CD4-positive, alpha-beta T cell (primary cell): ENCODE results near the gene SRC. TPM values are rescaled to one million over a fixed set of nuclear protein-coding genes. Genes with fewer than 3 reads are reported as not detected.

Source experiments
- ATAC-seq: fragments of 200-7000 bp; cut with Tn5 transposase; one replicate; pipeline ENCODE4 v1.10.0; 2022; ENCODE audit warnings: mild to moderate bottlenecking; ENCODE audit not compliant: poor library complexity
- CTCF ChIA-PET: fragments of 350-600 bp; sonication (Branson Sonifier 250); formaldehyde crosslinking; loops from one replicate; lab custom pipeline; 2021; ENCODE audit warnings: antibody characterized with exemption, inconsistent platforms; lab: Charles Lee
- POLR2A ChIA-PET: fragments of 350-600 bp; sonication (Branson Sonifier 250); formaldehyde crosslinking; loops from one replicate; lab custom pipeline; 2021; ENCODE audit warnings: antibody characterized with exemption, inconsistent platforms; lab: Charles Lee
- DNase-seq, 14 experiments: peaks; one replicate each; pipeline ENCODE4 v3.0.0-alpha.2; 2013 to 2020; ENCODE audit warnings: mixed read lengths in 2 of 14
- H3K27ac ChIP-seq, 2 donors: one replicate each; pipeline versions ENCODE4 v1.5.1 to v1.7.0; 2013; ENCODE audit warnings: low read length in 2 of 2, low read depth in 1 of 2, mild to moderate bottlenecking in 1 of 2
- H3K27me3 ChIP-seq, 2 experiments: 1 replicate in 1 of 2; 2 replicates in 1 of 2; pipeline versions ENCODE4 v1.6.1 to v1.7.0; 2013; ENCODE audit warnings: low read length in 2 of 2, control low read depth in 1 of 2, mild to moderate bottlenecking in 1 of 2, moderate library complexity in 1 of 2; ENCODE audit not compliant: insufficient read depth in 2 of 2, control insufficient read depth in 1 of 2
- H3K36me3 ChIP-seq: one replicate; pipeline ENCODE4 v1.6.1; 2013; ENCODE audit warnings: low read length, control low read depth; ENCODE audit not compliant: insufficient read depth
- H3K4me1 ChIP-seq: one replicate; pipeline ENCODE4 v1.6.1; 2013; ENCODE audit warnings: low read length, control low read depth; ENCODE audit not compliant: insufficient read depth
- H3K4me3 ChIP-seq: one replicate; pipeline ENCODE4 v1.5.1; 2013; ENCODE audit warnings: mild to moderate bottlenecking, low read length, moderate library complexity
- H3K9me3 ChIP-seq, 2 experiments: 1 replicate in 1 of 2; 2 replicates in 1 of 2; pipeline versions ENCODE4 v1.6.1 to v1.7.0; 2013; ENCODE audit warnings: low read length in 2 of 2, mild to moderate bottlenecking in 2 of 2, control low read depth in 1 of 2, moderate library complexity in 1 of 2; ENCODE audit not compliant: control insufficient read depth in 1 of 2, insufficient read depth in 1 of 2
- H3K27ac Mint-ChIP-seq: one replicate; pipeline ENCODE4 v1.8.0; 2020; ENCODE audit warnings: mixed read lengths
- H3K27me3 Mint-ChIP-seq: one replicate; pipeline ENCODE4 v1.8.0; 2021; ENCODE audit warnings: mixed read lengths
- H3K36me3 Mint-ChIP-seq: one replicate; pipeline ENCODE4 v1.8.0; 2021; ENCODE audit warnings: low read depth, mixed read lengths
- H3K4me1 Mint-ChIP-seq: one replicate; pipeline ENCODE4 v1.8.0; 2021; ENCODE audit warnings: low read depth, mixed read lengths
- H3K4me3 Mint-ChIP-seq: one replicate; pipeline ENCODE4 v1.8.0; 2020; ENCODE audit warnings: mild to moderate bottlenecking, mixed read lengths
- H3K9me3 Mint-ChIP-seq: one replicate; pipeline ENCODE4 v1.8.0; 2020; ENCODE audit warnings: mixed read lengths
- intact Hi-C, 2 experiments: fragments of 100-400 bp; cut with DNase I in 1 of 2; cut with micrococcal nuclease in 1 of 2; formaldehyde crosslinking; loops; one replicate each; pipeline versions ENCODE4 v1.15.1 to v1.9.0; 2023 to 2025; cut with DNase I, micrococcal nuclease
- total RNA-seq, 174 experiments: library from RNA in 2 of 174; stranded (reverse) in 2 of 174; gene quantifications; one replicate each; pipeline ENCODE4 v1.2.3 and lab custom pipeline; 2021 to 2026
- TF ChIP-seq, protein P1 (sequence below): fragments of 200-600 bp; IDR thresholded peaks from one replicate; pipeline ENCODE4 v1.8.0; 2022; ENCODE audit warnings: antibody characterized with exemption, mild to moderate bottlenecking

SRC gene
- total RNA-seq, 2 experiments from 2014 or later = 2.5 to 3.1 TPM

DNA sequence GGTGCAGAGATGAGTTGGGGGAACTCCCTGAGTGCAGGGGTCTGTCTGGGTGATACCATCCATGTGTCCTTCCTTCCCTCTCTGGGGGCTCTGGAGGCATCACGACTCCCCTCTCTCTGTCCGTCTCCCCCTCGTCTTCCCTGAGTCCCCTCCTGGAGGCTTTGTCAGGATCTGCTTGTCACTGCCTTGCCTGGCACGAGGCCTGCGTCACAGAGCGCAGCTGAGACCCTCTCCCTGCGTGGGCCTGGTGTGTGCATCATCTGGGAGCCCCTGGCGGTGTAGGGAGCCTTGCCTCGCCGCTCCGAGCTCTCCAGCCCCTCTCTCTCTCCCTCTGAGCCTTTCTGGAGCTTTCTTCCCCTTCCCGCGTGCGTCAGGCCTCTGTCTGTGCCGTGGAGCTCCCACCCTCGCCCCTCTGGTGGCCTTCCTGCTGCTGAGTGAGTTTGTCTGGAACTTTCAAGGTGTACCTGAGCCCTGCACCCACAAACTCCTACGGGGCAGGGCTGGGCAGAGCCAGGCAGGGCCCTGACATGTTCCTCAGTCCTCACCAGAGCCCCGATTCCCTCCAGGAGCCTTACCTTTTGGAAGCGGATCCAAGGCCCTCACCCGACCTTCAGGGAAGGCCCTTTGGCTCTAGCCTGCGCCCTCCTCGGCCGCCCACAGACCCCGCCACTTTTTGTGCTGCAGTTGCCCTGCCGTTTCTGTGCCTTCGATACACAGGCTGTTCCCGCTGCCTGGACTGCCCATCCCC, 70.3 kb downstream of the SRC start:
- ChIA-PET CTCF (no interaction called here), POLR2A (no interaction called here)
- intact Hi-C loops = no loop called here
- Histone ChIP-seq H3K27ac (no peak overlapping the region), H3K4me1 (peaks cover 18% of the 10 kb centered on the region), H3K27me3 (no peaks in the 10 kb centered on the region), H3K36me3 (no peaks in the 10 kb centered on the region), H3K9me3 (peaks cover 0 to 5% of the 10 kb centered on the region in 2 experiments), H3K4me3 (no peak overlapping the region)
- DNase-seq (no peak), ATAC-seq (no peak)
- Mint-ChIP-seq H3K4me3 (no peak overlapping the region), H3K9me3 (no peaks in the 10 kb centered on the region), H3K27me3 (peaks cover 11% of the 10 kb centered on the region), H3K27ac (no peak overlapping the region), H3K36me3 (no peaks in the 10 kb centered on the region), H3K4me1 (peaks cover 5% of the 10 kb centered on the region)
- TF ChIP-seq, protein P1, sequence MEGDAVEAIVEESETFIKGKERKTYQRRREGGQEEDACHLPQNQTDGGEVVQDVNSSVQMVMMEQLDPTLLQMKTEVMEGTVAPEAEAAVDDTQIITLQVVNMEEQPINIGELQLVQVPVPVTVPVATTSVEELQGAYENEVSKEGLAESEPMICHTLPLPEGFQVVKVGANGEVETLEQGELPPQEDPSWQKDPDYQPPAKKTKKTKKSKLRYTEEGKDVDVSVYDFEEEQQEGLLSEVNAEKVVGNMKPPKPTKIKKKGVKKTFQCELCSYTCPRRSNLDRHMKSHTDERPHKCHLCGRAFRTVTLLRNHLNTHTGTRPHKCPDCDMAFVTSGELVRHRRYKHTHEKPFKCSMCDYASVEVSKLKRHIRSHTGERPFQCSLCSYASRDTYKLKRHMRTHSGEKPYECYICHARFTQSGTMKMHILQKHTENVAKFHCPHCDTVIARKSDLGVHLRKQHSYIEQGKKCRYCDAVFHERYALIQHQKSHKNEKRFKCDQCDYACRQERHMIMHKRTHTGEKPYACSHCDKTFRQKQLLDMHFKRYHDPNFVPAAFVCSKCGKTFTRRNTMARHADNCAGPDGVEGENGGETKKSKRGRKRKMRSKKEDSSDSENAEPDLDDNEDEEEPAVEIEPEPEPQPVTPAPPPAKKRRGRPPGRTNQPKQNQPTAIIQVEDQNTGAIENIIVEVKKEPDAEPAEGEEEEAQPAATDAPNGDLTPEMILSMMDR = no peak

DNA sequence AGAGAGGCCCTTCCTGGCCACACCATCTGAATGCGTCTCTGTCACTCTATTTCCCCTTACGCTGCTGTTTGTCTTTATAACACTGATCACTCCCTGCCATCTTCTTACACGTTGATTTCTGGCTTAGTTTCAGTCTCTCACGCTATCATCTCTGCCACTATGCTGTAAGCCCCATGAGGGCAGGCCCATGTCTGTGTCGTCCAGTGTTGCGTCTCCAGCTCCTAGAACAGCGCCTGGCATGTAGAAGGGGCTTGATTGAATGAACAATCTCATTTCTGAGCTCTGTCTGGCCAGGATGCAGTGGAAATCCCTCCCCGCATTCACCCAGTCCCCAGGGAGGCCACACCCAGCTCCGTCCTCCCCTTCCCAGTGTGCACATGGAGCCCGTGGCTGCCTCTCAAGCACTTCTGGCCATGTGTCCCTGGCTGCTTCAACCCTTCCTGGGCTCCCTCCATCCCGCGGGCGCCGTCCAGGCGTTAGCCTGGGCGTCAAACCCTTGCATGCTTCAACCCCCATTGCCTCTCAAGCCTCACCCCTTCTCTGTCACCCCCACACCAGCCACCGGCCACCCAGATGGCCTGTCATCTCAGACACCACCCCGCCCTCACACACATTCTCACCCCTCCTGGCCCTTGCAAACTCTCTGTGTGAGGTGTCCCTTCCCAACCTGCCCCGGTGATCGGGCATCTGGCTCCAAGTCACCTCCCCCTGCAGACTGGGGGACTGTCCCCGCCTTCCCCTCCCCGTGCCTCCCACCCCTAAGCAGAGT, 71.1 kb downstream of the SRC start:
- H3K36me3 Mint-ChIP-seq = no peaks in the 10 kb centered on the region
- CTCF ChIA-PET = no interaction called here
- no peaks in the 10 kb centered on the region for H3K9me3 Mint-ChIP-seq
- DNase-seq (no peak), ATAC-seq (no peak)
- Histone ChIP-seq H3K27me3 (peaks cover 0 to under 1% of the 10 kb centered on the region in 2 experiments), H3K4me3 (no peak overlapping the region), H3K27ac (no peak overlapping the region), H3K9me3 (peaks cover 0 to 5% of the 10 kb centered on the region in 2 experiments), H3K36me3 (no peaks in the 10 kb centered on the region), H3K4me1 (peaks cover 11% of the 10 kb centered on the region)
- POLR2A ChIA-PET = no interaction called here
- TF ChIP-seq, protein P1 = no peak
- peaks cover 5% of the 10 kb centered on the region for H3K4me1 Mint-ChIP-seq
- intact Hi-C loops = no loop called here
- H3K4me3 Mint-ChIP-seq = no peak overlapping the region
- H3K27me3 Mint-ChIP-seq = peaks cover 16% of the 10 kb centered on the region
- H3K27ac Mint-ChIP-seq = no peak overlapping the region

DNA sequence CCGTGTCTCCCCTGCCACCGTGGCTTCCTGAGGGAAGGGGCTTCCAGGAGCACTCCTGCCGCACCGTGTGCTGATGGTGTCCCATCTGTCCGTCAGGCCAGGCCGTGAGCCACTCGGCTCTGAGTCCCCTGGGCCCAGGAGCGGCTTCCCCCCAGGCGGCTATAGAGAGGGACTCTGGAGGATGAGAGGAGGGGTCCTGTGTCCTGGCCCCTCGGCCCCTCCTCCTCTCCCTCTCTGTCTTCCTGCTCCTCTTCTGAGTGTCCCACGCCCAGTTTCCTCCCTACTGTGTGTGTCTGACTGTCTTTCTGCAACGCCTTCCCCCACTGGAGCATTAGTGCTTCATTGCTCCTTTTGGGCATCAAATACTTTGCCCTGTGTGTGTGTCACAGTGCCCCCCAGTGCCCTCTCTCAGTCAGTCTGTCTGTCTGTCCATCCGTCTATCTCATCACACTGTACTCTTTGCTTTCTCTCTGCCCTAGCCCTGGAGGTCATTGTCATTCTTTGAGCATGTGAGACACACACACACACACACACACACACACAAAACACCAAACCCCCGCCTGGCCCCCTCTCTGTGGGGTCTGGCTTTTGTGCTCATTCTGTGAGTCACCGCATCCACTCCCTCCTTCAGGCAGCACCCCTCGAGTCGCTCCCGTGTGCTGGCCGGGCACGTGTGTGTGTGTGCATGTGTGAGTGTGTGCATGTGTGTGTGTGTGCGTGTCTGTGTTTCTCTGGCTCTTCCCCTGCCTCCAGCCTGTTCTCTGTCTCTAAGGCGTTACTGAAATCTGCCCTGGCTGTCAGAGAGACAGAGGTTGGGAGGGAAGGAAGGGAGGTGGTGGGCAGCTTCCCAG, 71.9 kb downstream of the SRC start:
- Mint-ChIP-seq H3K9me3 (no peaks in the 10 kb centered on the region), H3K4me3 (no peak overlapping the region), H3K27ac (no peak overlapping the region), H3K4me1 (peaks cover 5% of the 10 kb centered on the region), H3K36me3 (no peaks in the 10 kb centered on the region), H3K27me3 (peaks cover 16% of the 10 kb centered on the region)
- ChIA-PET POLR2A (no interaction called here), CTCF (no interaction called here)
- H3K4me3 ChIP-seq = no peak overlapping the region
- ATAC-seq (no peak), DNase-seq (no peak)
- peaks cover 3% of the 10 kb centered on the region for H3K4me1 ChIP-seq
- no peak overlapping the region for H3K27ac ChIP-seq
- intact Hi-C loops = no loop called here
- H3K27me3 ChIP-seq = peaks cover 5 to 8% of the 10 kb centered on the region in 2 experiments
- TF ChIP-seq, protein P1 = no peak
- no peaks in the 10 kb centered on the region for H3K36me3 ChIP-seq
- peaks cover 0 to 5% of the 10 kb centered on the region in 2 experiments for H3K9me3 ChIP-seq
